CD4-positive, alpha-beta T cell treated with Interleukin-15 for 1 hour (primary cell): ENCODE measurements around the gene HBA2.
"Not testable (repeated sequence)": the region's sequence is repeated elsewhere in the genome, so short reads cannot be mapped to it uniquely, and the experiment has no call there.

Experiments
- DNase-seq: peaks from one replicate; pipeline ENCODE4 v3.0.0-alpha.2; 2020

Gene HBA2

GRCh38 chr16:172374-172941 is at the start of gene HBA2:
Gene HBA2, plus strand, starts transcription at chr16:172876. Its CDS starts 37 bp downstream, at chr16:172913.
- not testable (repeated sequence) for DNase-seq

GRCh38 chr16:123558-124350 is 48.9 kb upstream of the HBA2 start:
- peak; percentile 22 for DNase-seq

- DNase-seq = no peak
Measured at GRCh38 chr16:125011-125410, 47.7 kb upstream of the HBA2 start.

- DNase-seq = no peak
Measured at GRCh38 chr16:129075-129474, 43.6 kb upstream of the HBA2 start.

- no peak for DNase-seq
Measured at GRCh38 chr16:130533-131173, 42.0 kb upstream of the HBA2 start.

- DNase-seq = no peak
Measured at GRCh38 chr16:132120-132519, 40.6 kb upstream of the HBA2 start.

- DNase-seq = no peak
Measured at GRCh38 chr16:133716-134115, 39.0 kb upstream of the HBA2 start.

- DNase-seq = no peak
Measured at GRCh38 chr16:138049-138417, 34.6 kb upstream of the HBA2 start.

- DNase-seq = no peak
Measured at GRCh38 chr16:140175-140857, 32.4 kb upstream of the HBA2 start.

- DNase-seq = no peak
Measured at GRCh38 chr16:142405-142967, 30.2 kb upstream of the HBA2 start.

GRCh38 chr16:143047-143446 is 29.6 kb upstream of the HBA2 start:
- DNase-seq = no peak

GRCh38 chr16:143456-143855 is 29.2 kb upstream of the HBA2 start:
- no peak for DNase-seq

- no peak for DNase-seq
Measured at GRCh38 chr16:144797-145252, 27.9 kb upstream of the HBA2 start.

- no peak for DNase-seq
Measured at GRCh38 chr16:146646-147045, 26.0 kb upstream of the HBA2 start.

- no peak for DNase-seq
Measured at GRCh38 chr16:149024-149660, 23.5 kb upstream of the HBA2 start.

GRCh38 chr16:152141-153128 is 20.2 kb upstream of the HBA2 start, which contains the start of gene HBZ:
Gene HBZ, plus strand, starts transcription at chr16:152644. Its CDS starts 266 bp downstream, at chr16:152910.
- no peak for DNase-seq

GRCh38 chr16:153129-153521 is 19.6 kb upstream of the HBA2 start:
- DNase-seq = not testable (repeated sequence)

GRCh38 chr16:153550-154216 is 19.0 kb upstream of the HBA2 start:
- DNase-seq = not testable (repeated sequence)

GRCh38 chr16:154217-155030 is 18.3 kb upstream of the HBA2 start:
- DNase-seq = no peak

- no peak for DNase-seq
Measured at GRCh38 chr16:155031-155398, 17.7 kb upstream of the HBA2 start.
